Measurements from ENCODE around the gene EHHADH.

EHHADH gene

DNA sequence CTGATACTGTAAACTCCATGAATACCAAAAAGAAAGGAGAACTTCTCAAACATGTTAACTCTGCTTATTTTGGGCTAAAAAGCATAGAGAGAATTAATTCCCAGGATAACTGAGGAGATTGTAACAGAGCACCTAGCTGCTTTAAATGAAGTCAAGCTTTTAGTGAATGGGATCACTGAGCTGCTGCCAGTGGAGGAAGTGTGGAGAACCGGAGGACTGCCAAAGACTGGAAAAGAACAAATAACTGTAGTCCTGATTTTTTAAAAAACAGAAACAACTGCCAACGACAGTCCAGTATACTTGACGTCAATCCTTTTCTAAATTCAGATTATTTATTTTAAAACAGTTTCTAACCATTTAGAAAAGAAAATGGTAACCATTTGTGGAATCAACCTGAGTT, 104.3 kb downstream of the EHHADH start:
- DNase-seq (ENCODE audit: low read depth, low spot score) = no peak

GRCh38 chr3:185145511-185145910, 108.3 kb downstream of the EHHADH start:
- DNase-seq (ENCODE audit: low read depth, low spot score) = no peak

DNA sequence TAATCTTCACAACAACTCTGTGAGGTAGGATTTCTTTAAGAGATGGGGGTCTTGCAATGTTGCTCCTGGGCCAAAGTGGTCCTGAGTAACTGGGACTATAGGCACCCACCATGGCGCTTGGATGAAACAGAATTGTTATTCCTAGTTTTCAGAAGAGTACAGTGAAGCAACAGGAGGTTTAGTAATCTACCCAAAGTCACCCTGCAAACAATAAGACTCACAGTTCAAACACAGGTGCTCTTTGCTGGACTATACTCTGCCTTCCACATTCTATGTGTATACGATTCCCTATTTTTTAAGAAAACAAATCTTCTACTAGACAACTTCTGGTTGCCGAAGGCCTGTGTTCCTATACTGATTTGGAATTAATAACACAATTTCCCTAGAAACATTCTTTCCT, 109.1 kb downstream of the EHHADH start:
- no peak for DNase-seq (ENCODE audit: low read depth, low spot score)

All from smooth muscle cell of the brain vasculature (primary cell).